Liver (tissue), 9 donors: Measurements from ENCODE around the gene S100A11. TPM values are rescaled to one million over a fixed set of nuclear protein-coding genes. Genes with fewer than 3 reads are reported as not detected.

ENCODE experiments used
- DNase-seq: peaks from one replicate; pipeline ENCODE4 v3.0.0-alpha.2; 2017; ENCODE audit warnings: low spot score
- H3K27ac ChIP-seq, 2 donors: one replicate each; pipeline ENCODE4 v1.7.0; 2013; ENCODE audit warnings: inconsistent platforms in 2 of 2, low read length in 2 of 2, control low read depth in 1 of 2, low read depth in 1 of 2, mild to moderate bottlenecking in 1 of 2
- H3K27me3 ChIP-seq, 4 donors: one replicate each; pipeline versions ENCODE4 v1.6.1 to v1.7.0; 2013; ENCODE audit warnings: low read length in 3 of 4, inconsistent platforms in 1 of 4, mild to moderate bottlenecking in 1 of 4, moderate library complexity in 1 of 4; ENCODE audit not compliant: control insufficient read depth in 4 of 4, insufficient read depth in 4 of 4
- H3K36me3 ChIP-seq, 4 donors: one replicate each; pipeline versions ENCODE4 v1.6.1 to v1.7.0; 2013; ENCODE audit warnings: low read length in 3 of 4, mild to moderate bottlenecking in 3 of 4, low read depth in 1 of 4, moderate library complexity in 1 of 4; ENCODE audit not compliant: control insufficient read depth in 4 of 4, insufficient read depth in 3 of 4
- H3K4me1 ChIP-seq, 4 donors: one replicate each; pipeline versions ENCODE4 v1.6.1 to v1.7.0; 2013; ENCODE audit warnings: low read length in 3 of 4, mild to moderate bottlenecking in 3 of 4, moderate library complexity in 1 of 4; ENCODE audit not compliant: control insufficient read depth in 4 of 4, insufficient read depth in 4 of 4
- H3K4me3 ChIP-seq, 3 donors: one replicate each; pipeline versions ENCODE4 v1.6.1 to v1.7.0; 2013; ENCODE audit warnings: low read length in 3 of 3, control low read depth in 1 of 3, low read depth in 1 of 3, mild to moderate bottlenecking in 1 of 3
- H3K9ac ChIP-seq, 2 donors: one replicate each; pipeline ENCODE4 v1.7.0; 2013; ENCODE audit warnings: low read length in 2 of 2, mild to moderate bottlenecking in 2 of 2, moderate library complexity in 2 of 2, control low read depth in 1 of 2, low read depth in 1 of 2
- H3K9me3 ChIP-seq, 4 donors: one replicate each; pipeline versions ENCODE4 v1.6.1 to v1.7.0; 2013; ENCODE audit warnings: low read length in 3 of 4; ENCODE audit not compliant: control insufficient read depth in 4 of 4
- EGR1 ChIP-seq, 2 donors: IDR thresholded peaks; 2 replicates each; pipeline ENCODE4 v1.6.1; 2016 to 2018; ENCODE audit warnings: antibody characterized with exemption in 2 of 2, low read depth in 2 of 2
- FOXA1 ChIP-seq: IDR thresholded peaks from 2 replicates; pipeline ENCODE4 v1.6.1; 2016; ENCODE audit warnings: antibody characterized with exemption
- FOXA2 ChIP-seq: IDR thresholded peaks from 2 replicates; pipeline ENCODE4 v1.6.1; 2016; ENCODE audit warnings: antibody characterized with exemption
- GABPA ChIP-seq, 2 donors: IDR thresholded peaks in 1 of 2; conservative IDR thresholded peaks in 1 of 2; 2 replicates each; pipeline ENCODE4 v1.6.1; 2016; ENCODE audit warnings: antibody characterized with exemption in 2 of 2, mild to moderate bottlenecking in 1 of 2, moderate library complexity in 1 of 2
- HNF4A ChIP-seq, 2 donors: conservative IDR thresholded peaks; 2 replicates each; pipeline ENCODE4 v1.6.1; 2016; ENCODE audit warnings: antibody characterized with exemption in 2 of 2, mild to moderate bottlenecking in 2 of 2
- HNF4G ChIP-seq: IDR thresholded peaks from 2 replicates; pipeline ENCODE4 v1.6.1; 2016; ENCODE audit warnings: antibody characterized with exemption
- JUND ChIP-seq, 2 donors: IDR thresholded peaks; 2 replicates each; pipeline ENCODE4 v1.6.1; 2016; ENCODE audit warnings: antibody characterized with exemption in 2 of 2
- NR2F2 ChIP-seq: IDR thresholded peaks from 2 replicates; pipeline ENCODE4 v1.6.1; 2016; ENCODE audit warnings: antibody characterized with exemption
- RAD21 ChIP-seq, 2 donors: IDR thresholded peaks; 2 replicates each; pipeline ENCODE4 v1.6.1; 2016; ENCODE audit warnings: antibody characterized with exemption in 2 of 2, mild to moderate bottlenecking in 2 of 2
- RXRA ChIP-seq, 2 donors: IDR thresholded peaks; 2 replicates each; pipeline ENCODE4 v1.6.1; 2017 to 2018; ENCODE audit warnings: antibody characterized with exemption in 2 of 2, mild to moderate bottlenecking in 1 of 2
- SP1 ChIP-seq: IDR thresholded peaks from 2 replicates; pipeline ENCODE4 v1.6.1; 2018; ENCODE audit warnings: antibody characterized with exemption, mild to moderate bottlenecking
- TAF1 ChIP-seq: conservative IDR thresholded peaks from 2 replicates; pipeline ENCODE4 v1.6.1; 2016; ENCODE audit warnings: antibody characterized with exemption, mild to moderate bottlenecking
- YY1 ChIP-seq: IDR thresholded peaks from 2 replicates; pipeline ENCODE4 v1.6.1; 2016; ENCODE audit warnings: antibody characterized with exemption, mild to moderate bottlenecking
- WGBS: extraction: QIAGEN DNeasy Blood & Tissue Kit; methylation state at CpG from one replicate; pipeline ENCODE4 v1.1.7; 2013; 5-methylcytosine and 5-hydroxymethylcytosine counted together
- polyA plus RNA-seq, 2 donors: library from polyadenylated mRNA; stranded (reverse) in 1 of 2; unstranded in 1 of 2; fragments of 200-250 nt in 1 of 2; fragments of >200 nt in 1 of 2; fragmentation: Nextera tagmentation in 1 of 2; extraction: Ambion mirVana in 1 of 2; gene quantifications; one replicate each; pipeline versions ENCODE4 v1.2.1 to v1.2.3, GENCODE V29; 2013 to 2015
- total RNA-seq, 2 donors: library from RNA; depleted of rRNA; stranded (reverse); fragments of >200 nt; gene quantifications; one replicate each; pipeline ENCODE4 v1.2.3, GENCODE V29; 2014
- TF ChIP-seq, protein P1 (sequence below): IDR thresholded peaks from 2 replicates; pipeline ENCODE4 v1.6.1; 2016; ENCODE audit warnings: antibody characterized with exemption
- TF ChIP-seq, protein P2 (sequence below): IDR thresholded peaks from 2 replicates; pipeline ENCODE4 v1.6.1; 2016; ENCODE audit warnings: antibody characterized with exemption
- TF ChIP-seq, protein P3 (sequence below): IDR thresholded peaks from 2 replicates; pipeline ENCODE4 v1.6.1; 2016; ENCODE audit warnings: antibody characterized with exemption, mild to moderate bottlenecking
- TF ChIP-seq, protein P4 (sequence below): fragments of 150-350 bp; IDR thresholded peaks from 2 replicates; pipeline ENCODE4 v1.5.1; 2017; ENCODE audit warnings: improper control_type of control experiment, low read depth, low read length; ENCODE audit not compliant: missing input control
- TF ChIP-seq, protein P5 (sequence below): IDR thresholded peaks from 2 replicates; pipeline ENCODE4 v1.6.1; 2016; ENCODE audit warnings: antibody characterized with exemption
- donor health status: healthy.
- donor health status: healthy.
- donor health status: healthy.
- donor health status: healthy.
- donor health status: healthy.

Gene S100A11
- total and polyA plus RNA-seq, 4 donors, result 9.9 to 76.1 (median 31.0) TPM

DNA sequence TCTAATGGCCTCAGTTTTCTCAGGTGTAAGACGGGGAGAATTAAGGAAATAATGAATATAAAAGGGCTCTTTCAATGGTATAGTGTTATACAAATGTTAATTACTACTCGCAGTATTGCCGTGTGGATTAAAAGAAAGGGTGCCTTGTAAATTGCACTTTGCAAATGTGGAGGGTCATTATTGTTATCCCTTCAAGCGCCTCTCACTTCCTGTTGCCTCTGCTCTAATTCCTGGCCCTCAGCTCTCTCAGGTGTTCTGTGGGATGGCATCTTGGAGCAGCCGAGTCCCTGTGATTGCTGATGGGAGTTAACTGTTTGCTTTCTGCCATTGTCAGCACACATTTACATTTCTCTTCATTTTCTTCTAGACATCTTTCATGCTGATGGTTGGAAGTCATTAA, 7.1 kb upstream of the S100A11 start:
- no peak overlapping the region for H3K9ac ChIP-seq
- DNase-seq, result no peak
- no peak for TF ChIP-seq NR2F2
- TF ChIP-seq, protein P1, sequence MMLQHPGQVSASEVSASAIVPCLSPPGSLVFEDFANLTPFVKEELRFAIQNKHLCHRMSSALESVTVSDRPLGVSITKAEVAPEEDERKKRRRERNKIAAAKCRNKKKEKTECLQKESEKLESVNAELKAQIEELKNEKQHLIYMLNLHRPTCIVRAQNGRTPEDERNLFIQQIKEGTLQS, result no peak
- no peak for TF ChIP-seq RAD21 (IDR thresholded peaks at IDR 0.05)
- TF ChIP-seq, protein P2, sequence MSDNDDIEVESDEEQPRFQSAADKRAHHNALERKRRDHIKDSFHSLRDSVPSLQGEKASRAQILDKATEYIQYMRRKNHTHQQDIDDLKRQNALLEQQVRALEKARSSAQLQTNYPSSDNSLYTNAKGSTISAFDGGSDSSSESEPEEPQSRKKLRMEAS, result no peak
- TF ChIP-seq, protein P3, sequence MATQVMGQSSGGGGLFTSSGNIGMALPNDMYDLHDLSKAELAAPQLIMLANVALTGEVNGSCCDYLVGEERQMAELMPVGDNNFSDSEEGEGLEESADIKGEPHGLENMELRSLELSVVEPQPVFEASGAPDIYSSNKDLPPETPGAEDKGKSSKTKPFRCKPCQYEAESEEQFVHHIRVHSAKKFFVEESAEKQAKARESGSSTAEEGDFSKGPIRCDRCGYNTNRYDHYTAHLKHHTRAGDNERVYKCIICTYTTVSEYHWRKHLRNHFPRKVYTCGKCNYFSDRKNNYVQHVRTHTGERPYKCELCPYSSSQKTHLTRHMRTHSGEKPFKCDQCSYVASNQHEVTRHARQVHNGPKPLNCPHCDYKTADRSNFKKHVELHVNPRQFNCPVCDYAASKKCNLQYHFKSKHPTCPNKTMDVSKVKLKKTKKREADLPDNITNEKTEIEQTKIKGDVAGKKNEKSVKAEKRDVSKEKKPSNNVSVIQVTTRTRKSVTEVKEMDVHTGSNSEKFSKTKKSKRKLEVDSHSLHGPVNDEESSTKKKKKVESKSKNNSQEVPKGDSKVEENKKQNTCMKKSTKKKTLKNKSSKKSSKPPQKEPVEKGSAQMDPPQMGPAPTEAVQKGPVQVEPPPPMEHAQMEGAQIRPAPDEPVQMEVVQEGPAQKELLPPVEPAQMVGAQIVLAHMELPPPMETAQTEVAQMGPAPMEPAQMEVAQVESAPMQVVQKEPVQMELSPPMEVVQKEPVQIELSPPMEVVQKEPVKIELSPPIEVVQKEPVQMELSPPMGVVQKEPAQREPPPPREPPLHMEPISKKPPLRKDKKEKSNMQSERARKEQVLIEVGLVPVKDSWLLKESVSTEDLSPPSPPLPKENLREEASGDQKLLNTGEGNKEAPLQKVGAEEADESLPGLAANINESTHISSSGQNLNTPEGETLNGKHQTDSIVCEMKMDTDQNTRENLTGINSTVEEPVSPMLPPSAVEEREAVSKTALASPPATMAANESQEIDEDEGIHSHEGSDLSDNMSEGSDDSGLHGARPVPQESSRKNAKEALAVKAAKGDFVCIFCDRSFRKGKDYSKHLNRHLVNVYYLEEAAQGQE, result no peak
- TF ChIP-seq YY1, result no peak
- no peak for TF ChIP-seq JUND (IDR thresholded peaks at IDR 0.05)
- TF ChIP-seq, protein P4, sequence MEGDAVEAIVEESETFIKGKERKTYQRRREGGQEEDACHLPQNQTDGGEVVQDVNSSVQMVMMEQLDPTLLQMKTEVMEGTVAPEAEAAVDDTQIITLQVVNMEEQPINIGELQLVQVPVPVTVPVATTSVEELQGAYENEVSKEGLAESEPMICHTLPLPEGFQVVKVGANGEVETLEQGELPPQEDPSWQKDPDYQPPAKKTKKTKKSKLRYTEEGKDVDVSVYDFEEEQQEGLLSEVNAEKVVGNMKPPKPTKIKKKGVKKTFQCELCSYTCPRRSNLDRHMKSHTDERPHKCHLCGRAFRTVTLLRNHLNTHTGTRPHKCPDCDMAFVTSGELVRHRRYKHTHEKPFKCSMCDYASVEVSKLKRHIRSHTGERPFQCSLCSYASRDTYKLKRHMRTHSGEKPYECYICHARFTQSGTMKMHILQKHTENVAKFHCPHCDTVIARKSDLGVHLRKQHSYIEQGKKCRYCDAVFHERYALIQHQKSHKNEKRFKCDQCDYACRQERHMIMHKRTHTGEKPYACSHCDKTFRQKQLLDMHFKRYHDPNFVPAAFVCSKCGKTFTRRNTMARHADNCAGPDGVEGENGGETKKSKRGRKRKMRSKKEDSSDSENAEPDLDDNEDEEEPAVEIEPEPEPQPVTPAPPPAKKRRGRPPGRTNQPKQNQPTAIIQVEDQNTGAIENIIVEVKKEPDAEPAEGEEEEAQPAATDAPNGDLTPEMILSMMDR, result no peak
- no peak for TF ChIP-seq HNF4A (conservative IDR thresholded peaks at IDR 0.05)
- TF ChIP-seq, protein P5, sequence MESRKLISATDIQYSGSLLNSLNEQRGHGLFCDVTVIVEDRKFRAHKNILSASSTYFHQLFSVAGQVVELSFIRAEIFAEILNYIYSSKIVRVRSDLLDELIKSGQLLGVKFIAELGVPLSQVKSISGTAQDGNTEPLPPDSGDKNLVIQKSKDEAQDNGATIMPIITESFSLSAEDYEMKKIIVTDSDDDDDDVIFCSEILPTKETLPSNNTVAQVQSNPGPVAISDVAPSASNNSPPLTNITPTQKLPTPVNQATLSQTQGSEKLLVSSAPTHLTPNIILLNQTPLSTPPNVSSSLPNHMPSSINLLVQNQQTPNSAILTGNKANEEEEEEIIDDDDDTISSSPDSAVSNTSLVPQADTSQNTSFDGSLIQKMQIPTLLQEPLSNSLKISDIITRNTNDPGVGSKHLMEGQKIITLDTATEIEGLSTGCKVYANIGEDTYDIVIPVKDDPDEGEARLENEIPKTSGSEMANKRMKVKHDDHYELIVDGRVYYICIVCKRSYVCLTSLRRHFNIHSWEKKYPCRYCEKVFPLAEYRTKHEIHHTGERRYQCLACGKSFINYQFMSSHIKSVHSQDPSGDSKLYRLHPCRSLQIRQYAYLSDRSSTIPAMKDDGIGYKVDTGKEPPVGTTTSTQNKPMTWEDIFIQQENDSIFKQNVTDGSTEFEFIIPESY, result no peak
- TF ChIP-seq RXRA (IDR thresholded peaks at IDR 0.05), result no peak
- no peak for TF ChIP-seq HNF4G
- TF ChIP-seq SP1, result no peak
- no peak for TF ChIP-seq FOXA2
- TF ChIP-seq EGR1 (IDR thresholded peaks at IDR 0.05; ENCODE audit: low read depth in 2 of 2), result no peak
- no peak for TF ChIP-seq GABPA (IDR thresholded peaks at IDR 0.05 in 1 of 2, conservative IDR thresholded peaks at IDR 0.05 in 1 of 2)
- TF ChIP-seq TAF1, result no peak
- no peak for TF ChIP-seq FOXA1
- peaks cover 0 to 3% (median 0%) of the 10 kb centered on the region in 4 donors for H3K27me3 ChIP-seq
- no peak overlapping the region for H3K4me3 ChIP-seq
- H3K27ac ChIP-seq, result no peak overlapping the region
- 67% methylated on average over 5 of the region's 5 CpGs for WGBS
- H3K9me3 ChIP-seq, result peaks cover 0 to 6% (median 3%) of the 10 kb centered on the region in 4 donors
- H3K36me3 ChIP-seq, result no peaks in the 10 kb centered on the region
- H3K4me1 ChIP-seq, result no peaks in the 10 kb centered on the region
